Activated CD4-positive, alpha-beta memory T cell treated with anti-CD3 and anti-CD28 coated beads, Interleukin-2, amount 10 ng/mL, durations not matched to agents 7 days and 5 days (primary cell): ENCODE results near the gene SLC30A10. TPM values are rescaled to one million over a fixed set of nuclear protein-coding genes. Genes with fewer than 3 reads are reported as not detected.
"Not testable (repeated sequence)": the region's sequence is repeated elsewhere in the genome, so short reads cannot be mapped to it uniquely, and the experiment has no call there.

Experiments
- CTCF ChIA-PET: fragments of 350-600 bp; sonication (Branson Sonifier 250); formaldehyde crosslinking; loops from one replicate; lab custom pipeline; 2021; ENCODE audit warnings: antibody characterized with exemption, inconsistent platforms; lab: Charles Lee
- POLR2A ChIA-PET: fragments of 350-600 bp; sonication (Branson Sonifier 250); formaldehyde crosslinking; loops from one replicate; lab custom pipeline; 2021; ENCODE audit warnings: antibody characterized with exemption; lab: Charles Lee
- DNase-seq: peaks from one replicate; pipeline ENCODE4 v3.0.0-alpha.2; 2020
- H3K27ac Mint-ChIP-seq: one replicate; pipeline ENCODE4 v1.8.0; 2021; ENCODE audit warnings: mild to moderate bottlenecking, mixed read lengths
- H3K27me3 Mint-ChIP-seq: one replicate; pipeline ENCODE4 v1.8.0; 2021; ENCODE audit warnings: mixed read lengths
- H3K36me3 Mint-ChIP-seq: one replicate; pipeline ENCODE4 v1.8.0; 2021; ENCODE audit warnings: low read depth, mixed read lengths
- H3K4me1 Mint-ChIP-seq: one replicate; pipeline ENCODE4 v1.8.0; 2021; ENCODE audit warnings: mixed read lengths
- H3K4me3 Mint-ChIP-seq: one replicate; pipeline ENCODE4 v1.8.0; 2021; ENCODE audit warnings: mild to moderate bottlenecking, mixed read lengths
- H3K9me3 Mint-ChIP-seq: one replicate; pipeline ENCODE4 v1.8.0; 2021; ENCODE audit warnings: mixed read lengths
- total RNA-seq, 2 experiments: library from RNA; stranded (reverse); gene quantifications; one replicate each; pipeline ENCODE4 v1.2.3, GENCODE V29; 2021

The SLC30A10 gene
- total RNA-seq, 2 experiments from 2014 or later, result not detected

DNA sequence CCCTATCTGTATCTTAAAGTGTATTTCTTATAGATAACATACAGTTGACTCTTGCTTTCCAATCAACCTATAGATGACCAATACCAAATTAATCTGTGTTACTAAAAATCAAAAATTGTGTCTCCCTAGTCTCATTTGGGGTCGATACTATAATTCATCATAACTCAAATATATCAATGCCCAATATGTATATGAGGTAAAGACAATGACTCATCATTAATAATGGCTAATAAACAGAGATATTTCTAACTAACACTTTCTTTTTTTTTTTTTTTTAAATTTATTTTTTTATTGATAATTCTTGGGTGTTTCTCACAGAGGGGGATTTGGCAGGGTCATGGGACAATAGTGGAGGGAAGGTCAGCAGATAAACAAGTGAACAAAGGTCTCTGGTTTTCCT, 55.8 kb downstream of the SLC30A10 start:
- H3K9me3 Mint-ChIP-seq, H3K27ac Mint-ChIP-seq, H3K27me3 Mint-ChIP-seq, H3K4me1 Mint-ChIP-seq, H3K36me3 Mint-ChIP-seq, POLR2A ChIA-PET, DNase-seq, CTCF ChIA-PET, H3K4me3 Mint-ChIP-seq: not testable (repeated sequence)

DNA sequence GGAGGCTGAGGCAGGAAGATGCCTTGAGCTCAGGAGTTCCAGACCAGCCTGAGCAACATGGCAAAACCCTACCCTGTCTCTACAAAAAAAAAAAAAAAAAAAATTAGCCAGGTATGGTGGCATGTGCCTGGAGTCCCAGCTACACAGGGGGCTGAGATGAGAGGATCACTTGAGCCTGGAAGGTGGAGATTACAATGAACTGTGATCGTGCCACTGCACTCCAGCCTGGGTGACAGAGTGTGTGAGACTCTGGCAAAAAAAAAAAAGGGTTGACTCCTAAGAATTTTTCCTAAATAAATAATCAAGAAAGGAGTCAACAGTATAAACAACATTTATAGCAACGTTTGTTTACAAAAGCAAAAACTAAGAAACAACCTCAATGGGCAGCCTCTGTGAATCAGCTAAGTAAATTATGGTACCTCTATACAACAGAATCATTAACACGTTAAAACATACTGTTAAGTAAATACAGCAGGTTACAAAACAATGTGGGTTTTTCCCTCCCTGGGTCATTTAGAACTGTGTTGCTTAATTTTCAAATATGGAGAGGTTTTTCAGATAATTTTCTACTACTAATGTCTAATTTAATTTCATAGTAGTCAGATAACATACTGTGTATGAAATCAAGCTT, 56.8 kb downstream of the SLC30A10 start:
- CTCF ChIA-PET, result no interaction called here
- Mint-ChIP-seq H3K9me3 (no peaks in the 10 kb centered on the region), H3K4me1 (no peaks in the 10 kb centered on the region), H3K27ac (no peak overlapping the region), H3K27me3 (no peaks in the 10 kb centered on the region), H3K4me3 (no peak overlapping the region), H3K36me3 (no peaks in the 10 kb centered on the region)
- POLR2A ChIA-PET, result no interaction called here
- DNase-seq, result no peak

DNA sequence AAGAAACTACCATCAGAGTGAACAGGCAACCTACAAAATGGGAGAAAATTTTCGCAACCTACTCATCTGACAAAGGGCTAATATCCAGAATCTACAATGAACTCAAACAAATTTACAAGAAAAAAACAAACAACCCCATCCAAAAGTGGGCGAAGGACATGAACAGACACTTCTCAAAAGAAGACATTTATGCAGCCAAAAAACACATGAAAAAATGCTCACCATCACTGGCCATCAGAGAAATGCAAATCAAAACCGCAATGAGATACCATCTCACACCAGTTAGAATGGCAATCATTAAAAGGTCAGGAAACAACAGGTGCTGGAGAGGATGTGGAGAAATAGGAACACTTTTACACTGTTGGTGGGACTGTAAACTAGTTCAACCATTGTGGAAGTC, 59.7 kb downstream of the SLC30A10 start:
- H3K4me3 Mint-ChIP-seq, DNase-seq, H3K27ac Mint-ChIP-seq, H3K9me3 Mint-ChIP-seq, H3K4me1 Mint-ChIP-seq, H3K27me3 Mint-ChIP-seq, POLR2A ChIA-PET, H3K36me3 Mint-ChIP-seq, CTCF ChIA-PET: not testable (repeated sequence)

Other genes starting within 250 kb of the SLC30A10 start
- 100 to 1,000 TPM; 117 to 123 TPM for gene EPRS1, start 117.9 kb upstream of the SLC30A10 start, total RNA-seq
- 10 to 100 TPM; 19.1 to 20.6 TPM for gene BPNT1, start 161.2 kb upstream of the SLC30A10 start, total RNA-seq
- 10 to 100 TPM; 54.9 to 55.5 TPM for gene IARS2, start 165.6 kb upstream of the SLC30A10 start, total RNA-seq